Colonic mucosa (tissue), 4 donors: ENCODE results near the gene EGFL6. TPM values are rescaled to one million over a fixed set of nuclear protein-coding genes. Genes with fewer than 3 reads are reported as not detected.

Experiments used
- DNase-seq: peaks from one replicate; pipeline ENCODE4 v3.0.0-alpha.2; 2020
- H3K27ac ChIP-seq: fragments of 200-600 bp; one replicate; pipeline ENCODE4 v1.8.0; 2021
- H3K27me3 ChIP-seq: fragments of 200-600 bp; one replicate; pipeline ENCODE4 v1.8.0; 2021
- H3K36me3 ChIP-seq: fragments of 200-600 bp; one replicate; pipeline ENCODE4 v1.8.0; 2021
- H3K4me1 ChIP-seq: fragments of 200-600 bp; one replicate; pipeline ENCODE4 v1.8.0; 2021; ENCODE audit warnings: mild to moderate bottlenecking
- H3K4me3 ChIP-seq: fragments of 200-600 bp; one replicate; pipeline ENCODE4 v1.8.0; 2021
- H3K9ac ChIP-seq, 2 donors: one replicate each; pipeline ENCODE4 v1.7.0; 2013; ENCODE audit warnings: control low read depth in 2 of 2, low read depth in 2 of 2, low read length in 2 of 2
- H3K9me3 ChIP-seq: fragments of 200-600 bp; one replicate; pipeline ENCODE4 v1.8.0; 2021
- intact Hi-C: fragments of 100-400 bp; cut with DNase I; formaldehyde crosslinking; loops from one replicate; pipeline ENCODE4 v1.14.1; 2022
- total RNA-seq, 2 donors: library from RNA; stranded (reverse); fragmentation: NEBNext Ultra II Directional in 1 of 2; extraction: Animal tissue kit (Norgen Biotek cat#: 25700) in 1 of 2; gene quantifications; one replicate each; pipeline ENCODE4 v1.2.1, GENCODE V29; 2021
- TF ChIP-seq, protein P1 (sequence below): fragments of 200-600 bp; IDR thresholded peaks from one replicate; pipeline ENCODE4 v1.8.0; 2022; ENCODE audit warnings: antibody characterized with exemption, mild to moderate bottlenecking
- donor health status: healthy.
- donor health status: DM: no; HTN: no; CAD: no.
- donor health status: DM: no; HTN: no; CAD: no.

Gene EGFL6
- total RNA-seq, 2 donors from 2014 or later, result 0.10 to 0.27 TPM

DNA sequence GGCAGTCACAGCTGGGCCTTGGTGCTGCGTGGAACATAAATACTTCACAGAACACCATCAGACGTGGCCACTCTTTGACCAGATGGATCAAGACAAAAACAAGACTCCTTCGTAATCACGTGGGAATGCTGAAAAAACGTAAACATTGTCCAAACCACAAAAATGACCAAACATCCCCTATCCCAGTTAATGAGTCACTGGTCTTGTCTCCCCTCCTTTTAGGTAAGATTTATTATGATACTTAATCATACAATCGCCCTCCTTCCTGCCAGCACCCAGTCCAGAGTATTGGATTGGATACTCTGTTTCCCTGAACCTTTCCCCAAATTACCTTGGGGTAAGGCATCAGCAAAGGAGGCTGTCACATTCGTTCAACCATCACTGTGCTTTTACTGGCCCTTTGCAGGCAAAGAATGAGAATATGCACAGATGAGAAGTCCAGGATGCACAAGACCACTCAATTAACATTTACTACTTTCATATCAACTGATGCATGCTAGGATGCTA, 82.9 kb downstream of the EGFL6 start:
- intact Hi-C loops, result no loop called here
- H3K9ac ChIP-seq, result peak overlapping the region in 1 of 2 donors; percentile 82
- peak overlapping the region; percentile 58 for H3K4me3 ChIP-seq
- no peaks in the 10 kb centered on the region for H3K9me3 ChIP-seq
- H3K27ac ChIP-seq, result peak overlapping the region; percentile 95
- H3K36me3 ChIP-seq, result no peaks in the 10 kb centered on the region
- TF ChIP-seq, protein P1, sequence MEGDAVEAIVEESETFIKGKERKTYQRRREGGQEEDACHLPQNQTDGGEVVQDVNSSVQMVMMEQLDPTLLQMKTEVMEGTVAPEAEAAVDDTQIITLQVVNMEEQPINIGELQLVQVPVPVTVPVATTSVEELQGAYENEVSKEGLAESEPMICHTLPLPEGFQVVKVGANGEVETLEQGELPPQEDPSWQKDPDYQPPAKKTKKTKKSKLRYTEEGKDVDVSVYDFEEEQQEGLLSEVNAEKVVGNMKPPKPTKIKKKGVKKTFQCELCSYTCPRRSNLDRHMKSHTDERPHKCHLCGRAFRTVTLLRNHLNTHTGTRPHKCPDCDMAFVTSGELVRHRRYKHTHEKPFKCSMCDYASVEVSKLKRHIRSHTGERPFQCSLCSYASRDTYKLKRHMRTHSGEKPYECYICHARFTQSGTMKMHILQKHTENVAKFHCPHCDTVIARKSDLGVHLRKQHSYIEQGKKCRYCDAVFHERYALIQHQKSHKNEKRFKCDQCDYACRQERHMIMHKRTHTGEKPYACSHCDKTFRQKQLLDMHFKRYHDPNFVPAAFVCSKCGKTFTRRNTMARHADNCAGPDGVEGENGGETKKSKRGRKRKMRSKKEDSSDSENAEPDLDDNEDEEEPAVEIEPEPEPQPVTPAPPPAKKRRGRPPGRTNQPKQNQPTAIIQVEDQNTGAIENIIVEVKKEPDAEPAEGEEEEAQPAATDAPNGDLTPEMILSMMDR, result no peak
- no peaks in the 10 kb centered on the region for H3K27me3 ChIP-seq
- peaks cover 14% of the 10 kb centered on the region for H3K4me1 ChIP-seq
- no peak for DNase-seq

DNA sequence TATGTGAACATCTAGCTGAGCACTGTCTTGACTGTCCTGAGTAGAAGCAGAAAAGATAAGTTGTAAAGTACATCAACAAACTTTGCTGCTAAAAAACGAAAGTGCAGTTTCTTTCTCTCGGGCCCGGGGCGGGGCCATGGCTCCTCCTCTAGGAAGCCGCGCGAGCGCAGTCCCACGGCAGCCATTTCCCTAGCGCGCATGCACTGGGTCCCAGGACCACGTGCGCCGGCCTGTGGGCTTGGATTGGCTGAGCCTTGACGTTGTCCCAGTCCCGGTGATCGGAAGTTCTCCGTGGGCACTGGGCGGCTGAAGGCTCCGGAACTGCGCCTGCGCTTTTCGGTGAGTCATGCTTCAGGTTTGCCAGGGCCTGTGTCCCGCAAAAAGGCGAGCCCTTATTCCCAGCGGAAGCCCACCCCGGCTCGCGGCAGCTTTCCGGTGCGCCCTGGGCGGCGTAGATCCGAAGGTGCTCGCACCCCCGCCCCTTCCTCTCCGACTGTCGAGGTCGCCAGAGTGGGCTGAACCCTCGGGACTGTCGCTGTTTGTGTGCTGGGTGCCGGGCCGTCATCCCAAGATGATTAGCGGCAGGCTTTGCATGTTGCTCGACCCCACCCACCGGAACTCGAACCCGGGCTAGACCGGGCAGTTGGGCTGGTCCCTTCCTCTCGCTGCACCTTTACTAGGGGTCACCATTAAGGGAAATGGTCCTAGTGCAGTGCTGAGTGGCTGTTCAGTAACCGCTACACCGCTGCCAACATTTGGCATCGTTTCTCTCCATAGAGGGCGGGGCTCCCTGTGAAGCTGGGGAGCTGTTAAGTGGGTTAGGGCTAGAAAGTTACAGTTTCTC, 83.7 kb downstream of the EGFL6 start, which contains the start of gene TCEANC:
TSS of gene TCEANC (plus strand) at position 292 of the 844 bp plus-strand sequence. CDS start 9,368 bp downstream, outside the sequence.
- TF ChIP-seq, protein P1, result no peak
- peak; percentile 96 for DNase-seq
- H3K36me3 ChIP-seq, result no peaks in the 10 kb centered on the region
- H3K9me3 ChIP-seq, result no peaks in the 10 kb centered on the region
- peak within 1 kb of the TSS; percentile 72 to 82 for H3K9ac ChIP-seq
- intact Hi-C loops, result no loop called here
- H3K27me3 ChIP-seq, result no peaks in the 10 kb centered on the region
- H3K27ac ChIP-seq, result peak within 1 kb of the TSS; percentile 95
- peak within 1 kb of the TSS; percentile 58 for H3K4me3 ChIP-seq
- H3K4me1 ChIP-seq, result peaks cover 14% of the 10 kb centered on the region

DNA sequence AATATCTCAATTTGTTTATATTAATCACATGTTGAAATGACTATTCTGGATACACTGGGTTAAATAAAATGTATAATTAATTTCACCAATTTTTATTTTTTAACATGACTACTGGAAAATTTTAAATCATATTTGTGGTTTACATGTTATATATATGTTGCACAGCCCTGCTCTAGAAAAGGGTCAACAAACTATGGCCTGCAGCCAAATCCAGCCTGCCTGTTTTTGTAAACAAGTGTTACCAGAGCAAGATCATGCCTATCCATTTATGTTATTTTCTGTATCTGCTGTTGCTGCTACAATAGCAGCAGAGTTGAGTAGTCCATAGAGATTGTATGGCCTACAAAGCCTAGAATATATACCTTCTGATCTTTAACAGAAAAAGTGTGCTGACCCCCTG, 84.7 kb downstream of the EGFL6 start:
- intact Hi-C loops, result no loop called here
- H3K4me1 ChIP-seq, result peaks cover 14% of the 10 kb centered on the region
- H3K9ac ChIP-seq, result no peak overlapping the region
- DNase-seq, result no peak
- H3K9me3 ChIP-seq, result no peaks in the 10 kb centered on the region
- H3K4me3 ChIP-seq, result no peak overlapping the region
- TF ChIP-seq, protein P1, result no peak
- peak overlapping the region; percentile 95 for H3K27ac ChIP-seq
- no peaks in the 10 kb centered on the region for H3K36me3 ChIP-seq
- H3K27me3 ChIP-seq, result no peaks in the 10 kb centered on the region

DNA sequence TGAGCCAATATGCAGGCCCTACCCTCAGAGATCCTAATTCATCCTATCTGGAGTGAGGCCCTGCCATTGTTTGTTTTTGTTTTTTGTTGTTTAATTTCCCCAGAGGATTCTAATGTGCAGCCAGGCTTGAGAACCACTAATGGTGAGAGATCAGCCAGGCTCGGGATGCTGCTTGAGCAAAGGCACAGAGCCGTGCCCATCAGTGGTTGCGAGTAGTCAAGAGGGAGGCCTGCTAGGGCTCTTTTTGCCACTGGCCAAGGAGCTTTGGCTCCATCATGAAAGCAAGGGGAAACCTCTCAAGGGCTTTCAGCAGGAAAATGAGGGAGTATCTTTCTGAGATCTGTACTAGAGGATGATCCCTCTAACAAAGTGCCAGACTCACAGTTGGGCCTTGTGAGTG, 86.3 kb downstream of the EGFL6 start:
- TF ChIP-seq, protein P1, result no peak
- H3K27ac ChIP-seq, result no peak overlapping the region
- DNase-seq, result no peak
- H3K27me3 ChIP-seq, result no peaks in the 10 kb centered on the region
- H3K9ac ChIP-seq, result no peak overlapping the region
- H3K4me3 ChIP-seq, result no peak overlapping the region
- no peaks in the 10 kb centered on the region for H3K36me3 ChIP-seq
- intact Hi-C loops, result loop anchor here (5.0 kb wide), 2 partner anchors 77 to 92 kb away; partner anchors contain the start of genes OFD1 and TRAPPC2
- H3K4me1 ChIP-seq, result peaks cover 14% of the 10 kb centered on the region
- no peaks in the 10 kb centered on the region for H3K9me3 ChIP-seq

DNA sequence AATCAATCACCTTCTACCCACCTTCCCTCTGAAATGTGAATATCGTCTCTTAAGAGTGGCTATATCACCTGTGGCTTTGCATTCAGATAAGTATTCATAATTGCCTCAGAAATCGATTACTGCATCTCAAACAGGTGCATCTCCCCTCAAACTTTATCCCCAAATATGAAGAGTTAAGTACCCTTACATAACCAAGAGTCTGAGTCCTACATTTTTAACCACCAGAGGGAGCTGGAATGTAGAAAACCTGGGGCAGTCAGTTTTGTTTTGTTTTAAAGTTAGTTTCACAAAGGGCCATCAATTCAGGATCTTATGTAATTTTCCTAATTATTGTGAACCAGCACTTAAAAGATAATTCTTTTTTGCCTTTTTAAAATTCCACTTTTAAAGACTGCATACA, 89.2 kb downstream of the EGFL6 start:
- Histone ChIP-seq H3K36me3 (no peaks in the 10 kb centered on the region), H3K27ac (no peak overlapping the region), H3K4me1 (peaks cover 6% of the 10 kb centered on the region), H3K9ac (no peak overlapping the region), H3K27me3 (no peaks in the 10 kb centered on the region), H3K4me3 (no peak overlapping the region), H3K9me3 (no peaks in the 10 kb centered on the region)
- DNase-seq, result peak; percentile 33
- intact Hi-C loops, result loop anchor here (5.0 kb wide), 2 partner anchors 74 to 89 kb away; partner anchors contain the start of genes OFD1 and TRAPPC2
- TF ChIP-seq, protein P1, result peak; percentile 68
